Prostate gland (tissue), 2 donors: ENCODE results near the gene MBP. TPM values are rescaled to one million over a fixed set of nuclear protein-coding genes. Genes with fewer than 3 reads are reported as not detected.

Experiments used
- DNase-seq: peaks from one replicate; pipeline ENCODE4 v3.0.0-alpha.2; 2019; ENCODE audit warnings: low spot score
- H3K27ac ChIP-seq, 2 donors: fragments of 200-600 bp; sonication (generic); 2 replicates each; pipeline ENCODE4 v1.5.1; 2017 to 2019
- H3K27me3 ChIP-seq: fragments of 200-600 bp; sonication (generic); replicated peaks from 2 replicates; pipeline ENCODE4 v1.5.1; 2019; ENCODE audit not compliant: insufficient read depth
- H3K36me3 ChIP-seq, 2 donors: fragments of 200-600 bp; sonication (generic); 1 replicate in 1 of 2; 2 replicates in 1 of 2; pipeline versions ENCODE4 v1.5.1 to v1.8.1; 2017 to 2019
- H3K4me1 ChIP-seq: fragments of 200-600 bp; sonication (generic); replicated peaks from 2 replicates; pipeline ENCODE4 v1.5.1; 2019
- H3K4me3 ChIP-seq, 2 donors: fragments of 200-600 bp; sonication (generic); 2 replicates each; pipeline ENCODE4 v1.5.1; 2017 to 2019
- H3K9me3 ChIP-seq: fragments of 200-600 bp; sonication (generic); 2 replicates; pipeline ENCODE4 v1.5.1; 2017
- POLR2A ChIP-seq: fragments of 450-650 bp; IDR thresholded peaks from one replicate; pipeline ENCODE4 v1.6.1; 2016; ENCODE audit warnings: antibody characterized with exemption, mild to moderate bottlenecking
- POLR2AphosphoS5 ChIP-seq: sonication (generic); formaldehyde crosslinking; IDR thresholded peaks from one replicate; pipeline ENCODE4 v1.6.1; 2017; ENCODE audit warnings: antibody characterized with exemption
- WGBS: methylation state at CpG from one replicate; pipeline ENCODE4 v1.1.5; 2018; 5-methylcytosine and 5-hydroxymethylcytosine counted together
- intact Hi-C: fragments of 100-400 bp; cut with DNase I; formaldehyde crosslinking; loops from one replicate; pipeline ENCODE4 v1.14.2; 2022
- total RNA-seq, 2 donors: library from RNA; depleted of rRNA; stranded (reverse); fragments of >200 nt; gene quantifications; one replicate each; pipeline ENCODE4 v1.1.0, GENCODE V29; 2016
- TF ChIP-seq, protein P1 (sequence below), 4 experiments: fragments of 200-600 bp in 2 of 4; fragments of 450-650 bp in 2 of 4; sonication (generic) in 2 of 4; IDR thresholded peaks; 1 replicate in 3 of 4; 2 replicates in 1 of 4; pipeline ENCODE4 v1.5.1; 2016 to 2019; ENCODE audit warnings: antibody characterized with exemption in 4 of 4, mild to moderate bottlenecking in 2 of 4, moderate library complexity in 2 of 4

MBP gene
- total RNA-seq, 2 donors from 2014 or later, result 19.8 to 43.5 TPM

DNA sequence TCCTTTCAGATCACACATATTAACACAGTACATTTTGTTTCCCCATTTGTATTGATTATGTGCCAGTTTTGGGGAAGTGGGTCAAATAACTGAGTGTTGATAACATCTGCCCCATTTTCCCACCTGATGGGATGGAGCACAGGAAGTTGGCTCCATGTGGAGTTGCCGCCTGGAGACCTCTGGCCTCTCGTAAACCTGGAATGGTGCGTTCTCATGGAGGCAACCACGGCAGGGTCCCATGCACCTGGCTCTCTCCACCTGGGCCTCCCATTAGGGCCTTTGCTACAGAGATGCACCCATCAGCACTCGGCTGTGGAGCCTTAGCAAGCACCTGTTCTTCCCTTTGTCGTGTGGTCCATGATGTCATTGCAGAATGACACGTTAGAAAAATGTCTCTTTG is 130.6 kb downstream of the MBP start:
- no peaks in the 10 kb centered on the region for H3K27me3 ChIP-seq
- H3K4me1 ChIP-seq, result no peaks in the 10 kb centered on the region
- no peaks in the 10 kb centered on the region for H3K9me3 ChIP-seq
- TF ChIP-seq POLR2A (no peak), POLR2AphosphoS5 (no peak)
- TF ChIP-seq, protein P1, sequence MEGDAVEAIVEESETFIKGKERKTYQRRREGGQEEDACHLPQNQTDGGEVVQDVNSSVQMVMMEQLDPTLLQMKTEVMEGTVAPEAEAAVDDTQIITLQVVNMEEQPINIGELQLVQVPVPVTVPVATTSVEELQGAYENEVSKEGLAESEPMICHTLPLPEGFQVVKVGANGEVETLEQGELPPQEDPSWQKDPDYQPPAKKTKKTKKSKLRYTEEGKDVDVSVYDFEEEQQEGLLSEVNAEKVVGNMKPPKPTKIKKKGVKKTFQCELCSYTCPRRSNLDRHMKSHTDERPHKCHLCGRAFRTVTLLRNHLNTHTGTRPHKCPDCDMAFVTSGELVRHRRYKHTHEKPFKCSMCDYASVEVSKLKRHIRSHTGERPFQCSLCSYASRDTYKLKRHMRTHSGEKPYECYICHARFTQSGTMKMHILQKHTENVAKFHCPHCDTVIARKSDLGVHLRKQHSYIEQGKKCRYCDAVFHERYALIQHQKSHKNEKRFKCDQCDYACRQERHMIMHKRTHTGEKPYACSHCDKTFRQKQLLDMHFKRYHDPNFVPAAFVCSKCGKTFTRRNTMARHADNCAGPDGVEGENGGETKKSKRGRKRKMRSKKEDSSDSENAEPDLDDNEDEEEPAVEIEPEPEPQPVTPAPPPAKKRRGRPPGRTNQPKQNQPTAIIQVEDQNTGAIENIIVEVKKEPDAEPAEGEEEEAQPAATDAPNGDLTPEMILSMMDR (IDR thresholded peaks at IDR 0.05), result no peak
- intact Hi-C loops, result loop anchor here (2.0 to 5.0 kb wide), 3 partner anchors 55 to 650 kb away; no protein-coding TSS in a partner anchor
- H3K36me3 ChIP-seq, result no peaks in the 10 kb centered on the region
- H3K4me3 ChIP-seq, result no peak overlapping the region
- DNase-seq, result no peak
- H3K27ac ChIP-seq, result no peak overlapping the region
- 77% methylated on average over 6 of the region's 7 CpGs for WGBS

DNA sequence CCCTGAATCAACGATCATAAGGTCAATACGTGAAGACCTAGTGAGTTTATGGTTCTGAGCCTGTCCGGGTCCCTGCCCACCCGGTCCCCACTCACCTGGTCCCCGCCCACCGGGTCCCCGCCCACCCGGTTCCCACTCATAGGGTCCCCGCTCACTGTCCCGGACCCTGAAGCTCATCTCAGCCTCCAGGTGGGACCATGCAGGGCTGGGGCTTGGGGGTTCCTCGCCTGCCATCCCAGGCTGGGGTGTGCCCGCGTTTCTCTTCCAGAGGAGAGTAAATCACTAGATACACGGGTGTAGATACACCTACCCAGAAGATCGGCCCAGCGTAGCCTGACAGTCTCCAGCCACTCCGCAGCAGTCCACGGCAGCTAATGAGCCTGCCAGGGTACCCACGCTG is 131.5 kb downstream of the MBP start:
- TF ChIP-seq, protein P1 (IDR thresholded peaks at IDR 0.05), result no peak
- TF ChIP-seq POLR2AphosphoS5 (no peak), POLR2A (no peak)
- H3K27me3 ChIP-seq, result no peaks in the 10 kb centered on the region
- no peaks in the 10 kb centered on the region for H3K9me3 ChIP-seq
- no peak overlapping the region for H3K27ac ChIP-seq
- no peak for DNase-seq
- H3K4me3 ChIP-seq, result no peak overlapping the region
- intact Hi-C loops, result loop anchor here (2.0 to 5.0 kb wide), 3 partner anchors 56 to 651 kb away; no protein-coding TSS in a partner anchor
- H3K4me1 ChIP-seq, result no peaks in the 10 kb centered on the region
- 75% methylated on average over 18 of the region's 19 CpGs for WGBS
- H3K36me3 ChIP-seq, result no peaks in the 10 kb centered on the region

DNA sequence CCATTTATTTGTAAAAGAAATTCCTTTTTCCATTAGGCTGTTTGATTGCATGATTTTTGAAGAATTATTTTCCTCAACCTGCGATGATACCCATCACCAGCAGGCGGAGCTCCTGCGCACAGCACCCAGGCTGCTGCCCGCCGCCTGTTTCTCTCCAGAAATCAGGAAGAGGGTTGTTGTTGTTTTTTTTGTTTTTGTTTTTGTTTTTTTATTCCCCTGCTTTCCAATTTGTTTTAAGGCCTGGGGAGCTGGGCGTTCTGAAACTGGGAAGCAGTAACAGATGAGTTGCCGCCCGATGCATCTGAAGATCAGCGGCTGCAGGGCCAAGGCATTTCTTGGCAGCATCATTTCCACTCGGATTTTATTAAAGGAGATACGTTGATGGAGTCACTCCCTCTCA is 132.1 kb downstream of the MBP start:
- Histone ChIP-seq H3K36me3 (no peaks in the 10 kb centered on the region), H3K4me1 (no peaks in the 10 kb centered on the region), H3K27me3 (no peaks in the 10 kb centered on the region), H3K27ac (no peak overlapping the region), H3K4me3 (no peak overlapping the region), H3K9me3 (no peaks in the 10 kb centered on the region)
- WGBS, result 11% methylated on average over 11 of the region's 11 CpGs
- peak; percentile 30 for DNase-seq
- intact Hi-C loops, result loop anchor here (2.0 to 5.0 kb wide), 3 partner anchors 57 to 652 kb away; no protein-coding TSS in a partner anchor
- TF ChIP-seq POLR2AphosphoS5 (peak; percentile 32), POLR2A (no peak)
- TF ChIP-seq, protein P1 (IDR thresholded peaks at IDR 0.05), result peak; percentile 92 to 93 (median 93)

DNA sequence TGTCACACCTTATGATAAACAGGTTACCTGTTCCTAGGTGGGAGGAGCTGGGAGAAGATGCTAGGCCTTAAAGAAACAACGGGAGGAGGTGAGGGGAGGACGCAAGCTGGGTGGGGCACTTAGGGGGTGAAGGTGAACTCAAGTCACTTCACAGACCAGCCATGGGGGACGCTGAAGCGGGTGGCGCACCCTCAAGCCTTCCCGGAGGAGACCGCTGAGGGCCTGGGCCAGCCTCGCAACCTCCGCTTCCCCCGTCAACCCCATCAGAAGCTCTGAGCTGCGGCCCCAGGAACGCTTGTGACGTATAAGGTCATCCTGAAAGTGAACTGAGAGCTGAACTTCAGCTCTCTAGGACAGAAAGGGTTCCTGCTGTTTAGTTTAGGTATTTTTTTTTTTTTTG is 133.5 kb downstream of the MBP start:
- H3K4me3 ChIP-seq, result no peak overlapping the region
- H3K4me1 ChIP-seq, result no peaks in the 10 kb centered on the region
- WGBS, result 85% methylated on average over 13 of the region's 13 CpGs
- DNase-seq, result no peak
- no peaks in the 10 kb centered on the region for H3K27me3 ChIP-seq
- TF ChIP-seq, protein P1 (IDR thresholded peaks at IDR 0.05), result no peak
- no peak for TF ChIP-seq POLR2A
- TF ChIP-seq POLR2AphosphoS5, result no peak
- H3K27ac ChIP-seq, result no peak overlapping the region
- H3K9me3 ChIP-seq, result no peaks in the 10 kb centered on the region
- no peaks in the 10 kb centered on the region for H3K36me3 ChIP-seq
- intact Hi-C loops, result no loop called here
